Measurements from ENCODE around the gene TRAK1.

GRCh38 chr3:42157540-42158538 is 66.7 kb downstream of the TRAK1 start:
- no peak for TF ChIP-seq POLR2AphosphoS5 (IDR thresholded peaks at IDR 0.05; ENCODE audit: borderline replicate concordance, low read depth, low read length)
- no peak for TF ChIP-seq EZH2 (IDR thresholded peaks at IDR 0.05)
- no peak for TF ChIP-seq FOXP2 (optimal IDR thresholded peaks at IDR 0.05; ENCODE audit: control extremely low read depth, extremely low read length, insufficient read depth)
